Hematopoietic multipotent progenitor cell treated with erythropoietin and hydrocortisone succinate and interleukin-3 and kit ligand, for 6 days (in vitro differentiated cells): ENCODE data around the gene DPEP2NB.
"Not testable (repeated sequence)": the region's sequence is repeated elsewhere in the genome, so short reads cannot be mapped to it uniquely, and the experiment has no call there.

Experiments
- DNase-seq: peaks from one replicate; pipeline ENCODE4 v3.0.0-alpha.2; 2015

DPEP2NB gene

GRCh38 chr16:68009872-68010271, 5.8 kb downstream of the DPEP2NB start:
- DNase-seq: not testable (repeated sequence)

GRCh38 chr16:68009157-68009735, 6.5 kb downstream of the DPEP2NB start:
- DNase-seq: no peak

- peak; percentile 81 for DNase-seq
These were observed 9.9 kb downstream of the DPEP2NB start for GRCh38 chr16:68005786-68006286.

GRCh38 chr16:68005211-68005610, 10.5 kb downstream of the DPEP2NB start:
- no peak for DNase-seq

- DNase-seq: no peak
These were observed 12.7 kb downstream of the DPEP2NB start for GRCh38 chr16:68003031-68003430.

GRCh38 chr16:68000450-68000849, 15.3 kb downstream of the DPEP2NB start:
- DNase-seq: no peak

- no peak for DNase-seq
These were observed 15.7 kb downstream of the DPEP2NB start for GRCh38 chr16:67999985-68000384.

- peak; percentile 74 for DNase-seq
These were observed 16.7 kb downstream of the DPEP2NB start, which contains the start of gene DPEP2 for GRCh38 chr16:67998779-67999688. Gene DPEP2 (minus strand): TSS chr16:67999484. CDS start chr16:67993212, 6,272 bp downstream.

- DNase-seq: not testable (repeated sequence)
These were observed 17.4 kb downstream of the DPEP2NB start for GRCh38 chr16:67998231-67998778.

- DNase-seq: peak; percentile 80
These were observed 19.0 kb downstream of the DPEP2NB start for GRCh38 chr16:67996666-67997065.

GRCh38 chr16:67995423-67995822, 20.3 kb downstream of the DPEP2NB start:
- DNase-seq: peak; percentile 47

- peak; percentile 65 for DNase-seq
These were observed 21.7 kb downstream of the DPEP2NB start for GRCh38 chr16:67994040-67994408.

GRCh38 chr16:67993207-67994039, 22.3 kb downstream of the DPEP2NB start:
- peak; percentile 92 for DNase-seq

GRCh38 chr16:67992661-67993206, 23.0 kb downstream of the DPEP2NB start:
- no peak for DNase-seq

GRCh38 chr16:67990018-67990386, 25.7 kb downstream of the DPEP2NB start:
- DNase-seq: no peak

- DNase-seq: no peak
These were observed 26.2 kb downstream of the DPEP2NB start for GRCh38 chr16:67989322-67990017.

GRCh38 chr16:67988675-67989074, 27.0 kb downstream of the DPEP2NB start:
- no peak for DNase-seq

- no peak for DNase-seq
These were observed 28.1 kb downstream of the DPEP2NB start for GRCh38 chr16:67987460-67988160.

GRCh38 chr16:67986949-67987348, 28.8 kb downstream of the DPEP2NB start:
- no peak for DNase-seq

- DNase-seq: no peak
These were observed 33.6 kb downstream of the DPEP2NB start for GRCh38 chr16:67982011-67982696.
